Gastroesophageal sphincter (tissue), 4 donors: ENCODE measurements around the gene UGT8. TPM values are rescaled to one million over a fixed set of nuclear protein-coding genes. Genes with fewer than 3 reads are reported as not detected.

ENCODE experiments used
- ATAC-seq: fragments of 150-250 bp; one replicate; pipeline ENCODE4 v1.9.1; 2016; ENCODE audit warnings: mild to moderate bottlenecking, moderate library complexity
- H3K27ac ChIP-seq, 4 donors: fragments of 200-600 bp; sonication (generic) in 3 of 4; 1 replicate in 3 of 4; 2 replicates in 1 of 4; pipeline ENCODE4 v1.5.1; 2016 to 2019
- H3K27me3 ChIP-seq: fragments of 200-600 bp; sonication (generic); one replicate; pipeline ENCODE4 v1.5.1; 2019
- H3K36me3 ChIP-seq, 2 donors: fragments of 200-600 bp; sonication (generic); one replicate each; pipeline ENCODE4 v1.5.1; 2019; ENCODE audit warnings: control low read depth in 1 of 2
- H3K4me1 ChIP-seq, 3 donors: fragments of 200-600 bp; sonication (generic); 1 replicate in 2 of 3; 2 replicates in 1 of 3; pipeline ENCODE4 v1.5.1; 2016 to 2019; ENCODE audit warnings: control low read depth in 2 of 3
- H3K4me3 ChIP-seq, 2 donors: fragments of 200-600 bp; sonication (generic); one replicate each; pipeline ENCODE4 v1.5.1; 2019; ENCODE audit warnings: mild to moderate bottlenecking in 1 of 2, moderate library complexity in 1 of 2
- H3K9me3 ChIP-seq, 3 donors: fragments of 200-600 bp; sonication (generic); one replicate each; pipeline ENCODE4 v1.5.1; 2017 to 2019; ENCODE audit warnings: control low read depth in 2 of 3
- CTCF ChIP-seq, 4 experiments: fragments of 200-600 bp in 2 of 4; fragments of 450-650 bp in 2 of 4; sonication (generic) in 1 of 4; IDR thresholded peaks; one replicate each; pipeline ENCODE4 v1.5.1; 2017 to 2019; ENCODE audit warnings: antibody characterized with exemption in 4 of 4, mild to moderate bottlenecking in 2 of 4, moderate library complexity in 2 of 4
- EP300 ChIP-seq: sonication (generic); formaldehyde crosslinking; IDR thresholded peaks from one replicate; pipeline ENCODE4 v1.6.1; 2017; ENCODE audit warnings: antibody characterized with exemption, mild to moderate bottlenecking
- POLR2A ChIP-seq, 2 donors: fragments of 450-650 bp; IDR thresholded peaks; one replicate each; pipeline ENCODE4 v1.6.1; 2017; ENCODE audit warnings: antibody characterized with exemption in 2 of 2, mild to moderate bottlenecking in 2 of 2, moderate library complexity in 1 of 2
- POLR2AphosphoS5 ChIP-seq: sonication (generic); formaldehyde crosslinking; IDR thresholded peaks from one replicate; pipeline ENCODE4 v1.6.1; 2017; ENCODE audit warnings: antibody characterized with exemption
- WGBS, 2 donors: methylation state at CpG; one replicate each; pipeline ENCODE4 v1.1.5; 2018; ENCODE audit warnings: low coverage in 1 of 2; 5-methylcytosine and 5-hydroxymethylcytosine counted together
- total RNA-seq, 4 donors: library from RNA; depleted of rRNA; stranded (reverse); fragments of >200 nt; gene quantifications; one replicate each; pipeline ENCODE4 v1.1.0, GENCODE V29; 2016

UGT8 gene
- under 1 TPM in 3 of 4 donors, not detected in 1; 0.27 to 0.96 (median 0.73) TPM for total RNA-seq

- peak; percentile 35 for ATAC-seq
- Histone ChIP-seq H3K4me3 (peak within 1 kb of the TSS; percentile 8 to 58), H3K4me1 (peaks cover 0 to 20% (median 12%) of the 10 kb centered on the region in 3 donors), H3K9me3 (no peaks in the 10 kb centered on the region), H3K27me3 (peaks cover 46% of the 10 kb centered on the region), H3K27ac (no peak within 1 kb of the TSS), H3K36me3 (no peaks in the 10 kb centered on the region)
- WGBS, 2 donors, result 1% methylated on average over 31 of the region's 84 CpGs; no CpG with 5 or more reads in 1 of the 2 donors
- TF ChIP-seq EP300, result no peak
- no peak for TF ChIP-seq POLR2AphosphoS5
- TF ChIP-seq POLR2A (IDR thresholded peaks at IDR 0.05), result no peak
- no peak for TF ChIP-seq CTCF (IDR thresholded peaks at IDR 0.05)
These were observed at the start of gene UGT8 for GRCh38 chr4:114598191-114599121. Gene UGT8, plus strand, starts transcription at chr4:114598807. Its CDS starts 24,074 bp downstream, at chr4:114622881.

GRCh38 chr4:114549638-114550037, 49.0 kb upstream of the UGT8 start:
- Histone ChIP-seq H3K36me3 (no peaks in the 10 kb centered on the region), H3K9me3 (no peaks in the 10 kb centered on the region), H3K27ac (no peak overlapping the region), H3K4me3 (no peak overlapping the region), H3K4me1 (no peaks in the 10 kb centered on the region), H3K27me3 (no peaks in the 10 kb centered on the region)
- 13 to 23% methylated on average over 1 of the region's 1 CpG for WGBS, 2 donors
- no peak for ATAC-seq
- TF ChIP-seq EP300 (no peak), POLR2A (IDR thresholded peaks at IDR 0.05) (no peak), POLR2AphosphoS5 (no peak), CTCF (IDR thresholded peaks at IDR 0.05) (no peak)

GRCh38 chr4:114558446-114559020, 40.1 kb upstream of the UGT8 start:
- Histone ChIP-seq H3K4me3 (no peak overlapping the region), H3K9me3 (peaks cover 0 to 4% (median 0%) of the 10 kb centered on the region in 3 donors), H3K4me1 (no peaks in the 10 kb centered on the region), H3K27me3 (no peaks in the 10 kb centered on the region), H3K36me3 (no peaks in the 10 kb centered on the region), H3K27ac (no peak overlapping the region)
- ATAC-seq, result no peak
- TF ChIP-seq POLR2A (IDR thresholded peaks at IDR 0.05) (no peak), POLR2AphosphoS5 (no peak), CTCF (IDR thresholded peaks at IDR 0.05) (no peak), EP300 (no peak)

- no peak for ATAC-seq
- no peaks in the 10 kb centered on the region for H3K27me3 ChIP-seq
- 14% methylated on average over 1 of the region's 1 CpG; no CpG with 5 or more reads in 1 of the 2 donors for WGBS, 2 donors
- H3K4me1 ChIP-seq, result no peaks in the 10 kb centered on the region
- TF ChIP-seq CTCF (IDR thresholded peaks at IDR 0.05) (no peak), EP300 (no peak), POLR2AphosphoS5 (no peak), POLR2A (IDR thresholded peaks at IDR 0.05) (no peak)
- H3K27ac ChIP-seq, result no peak overlapping the region
- peaks cover 0 to 4% (median 0%) of the 10 kb centered on the region in 3 donors for H3K9me3 ChIP-seq
- H3K36me3 ChIP-seq, result no peaks in the 10 kb centered on the region
- H3K4me3 ChIP-seq, result no peak overlapping the region
These were observed 37.0 kb upstream of the UGT8 start for GRCh38 chr4:114561590-114561989.
